ENCODE results near the gene PDE4B. TPM values are rescaled to one million over a fixed set of nuclear protein-coding genes. Genes with fewer than 3 reads are reported as not detected.

Gene PDE4B
- polyA plus RNA-seq, 1 experiment = 17.6 TPM

- Histone ChIP-seq H3K27ac (ENCODE audit: low read depth, low read length) (no peak overlapping the region), H3K4me3 (ENCODE audit: low read depth, low read length) (no peak overlapping the region), H3K9me3 (ENCODE audit: control insufficient read depth, insufficient read depth, low read length) (no peaks in the 10 kb centered on the region; the same call in 1 of the 2 replicates), H3K27me3 (ENCODE audit: control insufficient read depth, insufficient read depth, low read length) (no peaks in the 10 kb centered on the region)
- DNase-seq (ENCODE audit: low read depth, low spot score) = no peak
- POLR2A ChIA-PET = interaction anchor here (0.8 kb wide), 1 partner anchor 164 kb away, joined by 3 read pairs; no protein-coding TSS in a partner anchor
- CTCF ChIA-PET = interaction anchor here (0.6 to 1.0 kb wide), 3 partner anchors 9 to 50 kb away, joined by 3 to 4 read pairs (median 3); no protein-coding TSS in a partner anchor
- TF ChIP-seq, protein P1, sequence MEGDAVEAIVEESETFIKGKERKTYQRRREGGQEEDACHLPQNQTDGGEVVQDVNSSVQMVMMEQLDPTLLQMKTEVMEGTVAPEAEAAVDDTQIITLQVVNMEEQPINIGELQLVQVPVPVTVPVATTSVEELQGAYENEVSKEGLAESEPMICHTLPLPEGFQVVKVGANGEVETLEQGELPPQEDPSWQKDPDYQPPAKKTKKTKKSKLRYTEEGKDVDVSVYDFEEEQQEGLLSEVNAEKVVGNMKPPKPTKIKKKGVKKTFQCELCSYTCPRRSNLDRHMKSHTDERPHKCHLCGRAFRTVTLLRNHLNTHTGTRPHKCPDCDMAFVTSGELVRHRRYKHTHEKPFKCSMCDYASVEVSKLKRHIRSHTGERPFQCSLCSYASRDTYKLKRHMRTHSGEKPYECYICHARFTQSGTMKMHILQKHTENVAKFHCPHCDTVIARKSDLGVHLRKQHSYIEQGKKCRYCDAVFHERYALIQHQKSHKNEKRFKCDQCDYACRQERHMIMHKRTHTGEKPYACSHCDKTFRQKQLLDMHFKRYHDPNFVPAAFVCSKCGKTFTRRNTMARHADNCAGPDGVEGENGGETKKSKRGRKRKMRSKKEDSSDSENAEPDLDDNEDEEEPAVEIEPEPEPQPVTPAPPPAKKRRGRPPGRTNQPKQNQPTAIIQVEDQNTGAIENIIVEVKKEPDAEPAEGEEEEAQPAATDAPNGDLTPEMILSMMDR (IDR thresholded peaks at IDR 0.05; ENCODE audit: low read depth, low read length) = no peak
These were observed 550.0 kb downstream of the PDE4B start for GRCh38 chr1:66342707-66343106.

GRCh38 chr1:66343569-66344325, 551.1 kb downstream of the PDE4B start:
- Histone ChIP-seq H3K4me3 (ENCODE audit: low read depth, low read length) (no peak overlapping the region), H3K27me3 (ENCODE audit: control insufficient read depth, insufficient read depth, low read length) (no peaks in the 10 kb centered on the region), H3K27ac (ENCODE audit: low read depth, low read length) (no peak overlapping the region), H3K9me3 (ENCODE audit: control insufficient read depth, insufficient read depth, low read length) (no peaks in the 10 kb centered on the region)
- TF ChIP-seq, protein P1 (IDR thresholded peaks at IDR 0.05; ENCODE audit: low read depth, low read length) = no peak
- ChIA-PET CTCF (interaction anchor here (0.6 to 1.4 kb wide), 4 partner anchors 12 to 103 kb away, joined by 3 to 7 read pairs (median 4); no protein-coding TSS in a partner anchor), POLR2A (no interaction called here)
- DNase-seq (ENCODE audit: low read depth, low spot score) = no peak

- TF ChIP-seq, protein P1 (IDR thresholded peaks at IDR 0.05; ENCODE audit: low read depth, low read length) = no peak
- Histone ChIP-seq H3K4me3 (ENCODE audit: low read depth, low read length) (no peak overlapping the region), H3K9me3 (ENCODE audit: control insufficient read depth, insufficient read depth, low read length) (no peaks in the 10 kb centered on the region), H3K27me3 (ENCODE audit: control insufficient read depth, insufficient read depth, low read length) (no peaks in the 10 kb centered on the region), H3K27ac (ENCODE audit: low read depth, low read length) (no peak overlapping the region)
- ChIA-PET CTCF (interaction anchor here (1.4 to 1.9 kb wide), 4 partner anchors 14 to 158 kb away, joined by 3 to 8 read pairs (median 6); no protein-coding TSS in a partner anchor), POLR2A (no interaction called here)
- no peak for DNase-seq (ENCODE audit: low read depth, low spot score)
These were observed 553.5 kb downstream of the PDE4B start for GRCh38 chr1:66346057-66346795.

DNA sequence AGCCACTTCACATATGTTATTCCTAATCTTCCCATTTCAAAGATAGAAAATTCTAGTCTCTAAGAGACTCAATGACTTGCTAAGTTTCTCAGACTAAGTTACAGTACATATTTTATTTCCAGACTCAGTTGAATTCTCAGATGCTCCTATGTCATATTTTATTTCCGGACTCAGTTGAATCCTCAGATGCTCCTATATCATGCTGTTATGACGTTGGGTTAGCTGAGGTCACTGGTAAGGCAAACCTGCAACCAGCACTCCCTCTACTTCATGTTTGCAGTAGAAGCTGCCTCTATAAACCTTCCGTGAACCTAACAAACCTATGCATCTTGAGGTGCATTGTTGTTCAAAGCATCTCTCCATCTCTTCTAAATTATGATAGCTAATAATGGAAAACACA, 554.2 kb downstream of the PDE4B start:
- no peaks in the 10 kb centered on the region for H3K27me3 ChIP-seq (ENCODE audit: control insufficient read depth, insufficient read depth, low read length)
- ChIA-PET CTCF (interaction anchor here (0.8 to 1.9 kb wide), 4 partner anchors 14 to 157 kb away, joined by 3 to 8 read pairs (median 6); no protein-coding TSS in a partner anchor), POLR2A (interaction anchor here (0.8 kb wide), 1 partner anchor 15 kb away, joined by 3 read pairs; no protein-coding TSS in a partner anchor)
- TF ChIP-seq, protein P1 (IDR thresholded peaks at IDR 0.05; ENCODE audit: low read depth, low read length) = no peak
- no peaks in the 10 kb centered on the region for H3K9me3 ChIP-seq (ENCODE audit: control insufficient read depth, insufficient read depth, low read length)
- no peak overlapping the region for H3K27ac ChIP-seq (ENCODE audit: low read depth, low read length)
- DNase-seq (ENCODE audit: low read depth, low spot score) = no peak
- H3K4me3 ChIP-seq (ENCODE audit: low read depth, low read length) = no peak overlapping the region
